HepG2 (cell line): Measurements from ENCODE around the gene ABHD12. TPM values are rescaled to one million over a fixed set of nuclear protein-coding genes. Genes with fewer than 3 reads are reported as not detected.

Experiments
- CENPX ChIP-seq: sonication (generic); formaldehyde crosslinking; IDR thresholded peaks from 2 replicates; pipeline ENCODE4 v1.9.0; 2021; ENCODE audit warnings: mild to moderate bottlenecking, missing genetic modification reagents, moderate library complexity
- DDIT3 ChIP-seq: sonication (generic); formaldehyde crosslinking; IDR thresholded peaks from 2 replicates; pipeline ENCODE4 v1.4.0; 2020; ENCODE audit warnings: mild to moderate bottlenecking, missing genetic modification reagents
- E2F5 ChIP-seq: sonication (generic); formaldehyde crosslinking; conservative IDR thresholded peaks from 2 replicates; pipeline ENCODE4 v1.4.0; 2020; ENCODE audit warnings: missing genetic modification reagents
- GABPA ChIP-seq, 2 experiments: IDR thresholded peaks; 2 replicates each; pipeline ENCODE4 v1.6.1; 2011 to 2016; ENCODE audit warnings: low read depth in 2 of 2, low read length in 1 of 2, missing biosample characterization in 1 of 2, missing genetic modification characterization in 1 of 2
- HINFP ChIP-seq: sonication (generic); formaldehyde crosslinking; IDR thresholded peaks from 2 replicates; pipeline ENCODE4 v1.4.0; 2020; ENCODE audit warnings: low read depth, mild to moderate bottlenecking, missing genetic modification reagents
- IKZF1 ChIP-seq: fragments of 450-650 bp; IDR thresholded peaks from 2 replicates; pipeline ENCODE4 v1.7.1; 2016
- KDM6A ChIP-seq: IDR thresholded peaks from 2 replicates; pipeline ENCODE4 v1.6.1; 2016; ENCODE audit warnings: low read depth
- MTF2 ChIP-seq: sonication (generic); formaldehyde crosslinking; IDR thresholded peaks from 2 replicates; pipeline ENCODE4 v1.5.0; 2020; ENCODE audit warnings: missing genetic modification reagents, borderline replicate concordance
- NFKBIZ ChIP-seq: IDR thresholded peaks from 2 replicates; pipeline ENCODE4 v1.6.1; 2018; ENCODE audit warnings: missing genetic modification reagents, missing compliant biosample characterization
- NR2F6 ChIP-seq, 2 experiments: IDR thresholded peaks; 2 replicates each; pipeline ENCODE4 v1.6.1; 2016; ENCODE audit warnings: antibody characterized with exemption in 1 of 2, mild to moderate bottlenecking in 1 of 2
- PHB2 ChIP-seq: fragments of 450-650 bp; IDR thresholded peaks from 2 replicates; pipeline ENCODE4 v1.6.1; 2018; ENCODE audit not compliant: partially characterized antibody
- PHF20 ChIP-seq: sonication (generic); formaldehyde crosslinking; IDR thresholded peaks from 2 replicates; pipeline ENCODE4 v1.5.0; 2020; ENCODE audit warnings: mild to moderate bottlenecking, missing genetic modification reagents
- SNAPC4 ChIP-seq: sonication (generic); formaldehyde crosslinking; IDR thresholded peaks from 2 replicates; pipeline ENCODE4 v1.4.0; 2020; ENCODE audit warnings: mild to moderate bottlenecking, missing genetic modification reagents
- SP2 ChIP-seq: sonication (generic); formaldehyde crosslinking; IDR thresholded peaks from 2 replicates; pipeline ENCODE4 v1.5.1; 2020; ENCODE audit warnings: mild to moderate bottlenecking, missing genetic modification reagents
- ZBTB39 ChIP-seq: sonication (generic); formaldehyde crosslinking; IDR thresholded peaks from 2 replicates; pipeline ENCODE4 v1.5.0; 2020; ENCODE audit warnings: missing genetic modification reagents
- ZNF383 ChIP-seq: sonication (generic); formaldehyde crosslinking; IDR thresholded peaks from 2 replicates; pipeline ENCODE4 v1.4.0; 2020; ENCODE audit warnings: missing genetic modification reagents, mild to moderate bottlenecking, borderline replicate concordance
- ZNF652 ChIP-seq: IDR thresholded peaks from 2 replicates; pipeline ENCODE4 v1.6.1; 2016; ENCODE audit warnings: low read depth, borderline replicate concordance
- ZNF672 ChIP-seq: sonication (generic); formaldehyde crosslinking; IDR thresholded peaks from 2 replicates; pipeline ENCODE4 v1.8.1; 2022; ENCODE audit warnings: missing genetic modification reagents
- ZSCAN12 ChIP-seq: sonication (generic); formaldehyde crosslinking; IDR thresholded peaks from 2 replicates; pipeline ENCODE4 v1.9.0; 2021; ENCODE audit warnings: mild to moderate bottlenecking, missing genetic modification reagents
- ZSCAN20 ChIP-seq: sonication (generic); formaldehyde crosslinking; IDR thresholded peaks from 2 replicates; pipeline ENCODE4 v1.4.0; 2020; ENCODE audit warnings: missing genetic modification reagents, mild to moderate bottlenecking, borderline replicate concordance
- polyA plus RNA-seq, 8 experiments: library from polyadenylated mRNA; depleted of rRNA in 3 of 8; stranded (reverse) in 7 of 8; unstranded in 1 of 8; fragments of >200 nt; fragmentation: Illumina TruSeq in 4 of 8; extraction: Trizol in 4 of 8; gene quantifications; 2 replicates each; pipeline versions ENCODE4 v1.2.1 to v1.2.3, GENCODE V29; 2011 to 2016; ENCODE audit warnings: low read depth in 4 of 8, missing spikeins in 1 of 8, mixed read lengths in 1 of 8; ENCODE audit not compliant: insufficient read depth in 1 of 8
- total RNA-seq, 5 experiments: library from RNA; depleted of rRNA; stranded (reverse); fragments of >200 nt; fragmentation: Illumina TruSeq; extraction: Trizol; gene quantifications; 2 replicates each; pipeline ENCODE4 v1.2.3, GENCODE V29; 2016; ENCODE audit warnings: low read depth in 1 of 5

ABHD12 gene
- total and polyA plus RNA-seq, 2 of the 13 experiments (the other 11 are each of a cell fraction or from before 2014, with no cell fraction given), result 23.5 to 72.1 TPM

- no peak for TF ChIP-seq HINFP (CRISPR knock-in tag)
- no peak for TF ChIP-seq CENPX
- no peak for TF ChIP-seq DDIT3 (CRISPR knock-in tag)
- no peak for TF ChIP-seq NR2F6 (IDR thresholded peaks at IDR 0.05)
- TF ChIP-seq NR2F6 (CRISPR knock-in tag; IDR thresholded peaks at IDR 0.05), result no peak
- no peak for TF ChIP-seq GABPA (IDR thresholded peaks at IDR 0.05; ENCODE audit: low read depth, low read length)
- TF ChIP-seq GABPA (CRISPR knock-in tag; IDR thresholded peaks at IDR 0.05; ENCODE audit: low read depth), result no peak
- TF ChIP-seq E2F5 (CRISPR knock-in tag), result no peak; the same call in 1 of the 2 replicates
- TF ChIP-seq PHB2, result no peak
- no peak for TF ChIP-seq KDM6A (CRISPR knock-in tag)
- TF ChIP-seq ZSCAN12 (CRISPR knock-in tag), result no peak
- no peak for TF ChIP-seq SP2
- no peak for TF ChIP-seq ZBTB39 (CRISPR knock-in tag)
- no peak for TF ChIP-seq ZSCAN20
- no peak for TF ChIP-seq PHF20 (CRISPR knock-in tag)
- TF ChIP-seq ZNF383 (CRISPR knock-in tag), result no peak
- no peak for TF ChIP-seq IKZF1
- TF ChIP-seq ZNF672 (CRISPR knock-in tag), result no peak
- TF ChIP-seq MTF2, result no peak
- TF ChIP-seq NFKBIZ, result 0 out of 2 replicates have a peak, but pooled peaks have one; percentile 43
- no peak for TF ChIP-seq SNAPC4 (CRISPR knock-in tag)
- TF ChIP-seq ZNF652 (CRISPR knock-in tag), result no peak
Observed at GRCh38 chr20:25336561-25337422, 53.8 kb downstream of the ABHD12 start (continued).
